Measurements from ENCODE around the gene CORO7.

The CORO7 gene

GRCh38 chr16:4324492-4325252 lies 91.7 kb downstream of the CORO7 start:
- TF ChIP-seq CTCF (IDR thresholded peaks at IDR 0.05; ENCODE audit: borderline replicate concordance, insufficient read depth, low read depth, low read length) = no peak
- no peak overlapping the region for H3K4me3 ChIP-seq (ENCODE audit: low read depth, low read length)

GRCh38 chr16:4323845-4324488 lies 92.4 kb downstream of the CORO7 start:
- TF ChIP-seq CTCF (IDR thresholded peaks at IDR 0.05; ENCODE audit: borderline replicate concordance, insufficient read depth, low read depth, low read length) = no peak
- no peak overlapping the region for H3K4me3 ChIP-seq (ENCODE audit: low read depth, low read length)

DNA sequence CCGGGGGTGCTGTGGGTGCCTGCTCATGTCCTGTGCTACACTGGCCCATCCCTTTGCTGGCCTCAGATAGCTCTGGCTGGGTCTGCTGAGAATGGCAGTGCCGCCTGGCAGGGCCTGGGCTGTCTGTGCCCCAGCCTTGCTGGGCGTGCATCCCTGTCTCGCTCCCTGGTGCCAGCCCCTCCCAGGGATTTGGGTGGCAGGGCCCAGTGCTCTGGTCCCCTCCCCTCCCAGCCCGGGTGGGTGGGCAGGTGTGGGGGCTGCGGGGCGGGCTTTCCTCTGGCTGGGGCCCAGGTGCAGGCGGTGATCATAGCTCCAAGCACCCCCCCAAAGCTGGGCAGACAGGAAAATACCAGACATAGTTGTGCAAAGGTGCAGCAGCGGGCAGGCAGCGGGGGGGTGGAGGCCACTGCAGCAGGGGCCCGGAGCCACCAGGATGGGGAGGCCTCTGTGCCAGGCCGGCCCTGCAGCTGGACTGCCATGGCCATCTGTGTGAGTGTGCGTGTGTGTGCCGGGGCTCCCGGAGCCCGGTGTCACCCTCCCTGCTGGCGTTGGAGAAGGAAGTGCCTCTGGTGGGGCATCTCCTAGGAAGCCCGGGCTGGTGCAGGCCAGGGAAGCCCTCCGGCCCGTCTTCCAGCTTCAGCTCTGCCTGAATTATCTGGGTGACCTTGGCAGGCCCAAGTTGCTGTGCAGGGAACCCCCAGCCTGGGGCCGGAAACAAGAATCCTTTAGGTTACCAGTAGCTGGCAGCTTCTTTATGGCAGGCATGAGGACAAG lies 93.1 kb downstream of the CORO7 start:
- TF ChIP-seq CTCF (IDR thresholded peaks at IDR 0.05; ENCODE audit: borderline replicate concordance, insufficient read depth, low read depth, low read length) = no peak
- H3K4me3 ChIP-seq (ENCODE audit: low read depth, low read length) = no peak overlapping the region

GRCh38 chr16:4322121-4323052 lies 94.0 kb downstream of the CORO7 start:
- TF ChIP-seq CTCF (IDR thresholded peaks at IDR 0.05; ENCODE audit: borderline replicate concordance, insufficient read depth, low read depth, low read length) = no peak
- H3K4me3 ChIP-seq (ENCODE audit: low read depth, low read length) = no peak overlapping the region

GRCh38 chr16:4321286-4322120 lies 94.9 kb downstream of the CORO7 start:
- no peak for TF ChIP-seq CTCF (IDR thresholded peaks at IDR 0.05; ENCODE audit: borderline replicate concordance, insufficient read depth, low read depth, low read length)
- H3K4me3 ChIP-seq (ENCODE audit: low read depth, low read length) = no peak overlapping the region

Data from GM12875 (cell line).